SK-N-SH (cell line): Measurements from ENCODE around the gene ATXN10. TPM values are rescaled to one million over a fixed set of nuclear protein-coding genes. Genes with fewer than 3 reads are reported as not detected.

Experiments
- CTCF ChIA-PET: fragments of 300-600, 350-600 bp; formaldehyde crosslinking; extraction: SDS; loops from one replicate; lab custom pipeline; 2021; lab: Yijun Ruan, JAX
- POLR2A ChIA-PET: fragments of 350-600 bp; sonication (Branson Sonifier 250); formaldehyde crosslinking; extraction: SDS; loops from one replicate; lab custom pipeline; 2020; ENCODE audit warnings: antibody characterized with exemption, inconsistent platforms; lab: Yijun Ruan, JAX
- DNase-seq: peaks from one replicate; pipeline ENCODE4 v3.0.0; 2012
- H2AFZ ChIP-seq: fragments of 200-600 bp; sonication (generic); 2 replicates; pipeline ENCODE4 v1.8.1; 2016; ENCODE audit warnings: antibody characterized with exemption, mild to moderate bottlenecking, low read depth
- H3F3A ChIP-seq: fragments of 200-600 bp; sonication (generic); replicated peaks from 2 replicates; pipeline ENCODE3; 2016; ENCODE audit warnings: antibody characterized with exemption, mild to moderate bottlenecking; ENCODE audit not compliant: insufficient read depth
- H3K27ac ChIP-seq, 2 experiments: fragments of 200-500 bp in 1 of 2; fragments of 200-600 bp in 1 of 2; sonication (Bioruptor generic) in 1 of 2; sonication (generic), shearing (Covaris generic) in 1 of 2; 2 replicates each; pipeline versions ENCODE4 v1.5.1 to v1.6.1; 2014 to 2016; ENCODE audit warnings: low read depth in 2 of 2, inconsistent platforms in 1 of 2, low read length in 1 of 2, mild to moderate bottlenecking in 1 of 2, mixed read lengths in 1 of 2
- H3K27me3 ChIP-seq: fragments of 200-600 bp; sonication (generic), shearing (Covaris generic); 2 replicates; pipeline ENCODE4 v1.6.1; 2016; ENCODE audit warnings: mixed run types; ENCODE audit not compliant: insufficient read depth
- H3K36me3 ChIP-seq, 2 experiments: fragments of 200-500 bp in 1 of 2; fragments of 200-600 bp in 1 of 2; sonication (Bioruptor generic) in 1 of 2; sonication (generic) in 1 of 2; replicated peaks in 1 of 2; 2 replicates each; pipeline versions ENCODE3 to v1.5.1; 2014 to 2016; ENCODE audit warnings: low read length in 1 of 2, mild to moderate bottlenecking in 1 of 2; ENCODE audit not compliant: insufficient read depth in 2 of 2, control insufficient read depth in 1 of 2
- H3K4me1 ChIP-seq, 2 experiments: fragments of 200-500 bp in 1 of 2; fragments of 200-600 bp in 1 of 2; sonication (Bioruptor generic) in 1 of 2; sonication (generic), shearing (Covaris generic) in 1 of 2; 2 replicates each; pipeline versions ENCODE4 v1.5.1 to v1.6.1; 2014 to 2016; ENCODE audit warnings: low read depth in 1 of 2, low read length in 1 of 2, mixed run types in 1 of 2; ENCODE audit not compliant: insufficient read depth in 2 of 2, control insufficient read depth in 1 of 2
- H3K4me2 ChIP-seq: fragments of 200-600 bp; sonication (generic), shearing (Covaris generic); 2 replicates; pipeline ENCODE4 v1.6.1; 2017; ENCODE audit warnings: mixed run types
- H3K4me3 ChIP-seq, 2 experiments: fragments of 200-500 bp in 1 of 2; fragments of 200-600 bp in 1 of 2; sonication (Bioruptor generic) in 1 of 2; sonication (generic), shearing (Covaris generic) in 1 of 2; 2 replicates each; pipeline versions ENCODE4 v1.5.1 to v1.8.1; 2014 to 2016; ENCODE audit warnings: low read depth in 2 of 2, inconsistent platforms in 1 of 2, low read length in 1 of 2, mild to moderate bottlenecking in 1 of 2, mixed read lengths in 1 of 2, moderate library complexity in 1 of 2
- H3K79me2 ChIP-seq: fragments of 200-600 bp; sonication (generic); 2 replicates; pipeline ENCODE4 v1.8.1; 2017; ENCODE audit warnings: mild to moderate bottlenecking; ENCODE audit not compliant: insufficient read depth
- H3K9ac ChIP-seq: fragments of 200-600 bp; sonication (generic); 2 replicates; pipeline ENCODE4 v1.6.1; 2017; ENCODE audit warnings: mixed run types
- H3K9me2 ChIP-seq: fragments of 200-600 bp; sonication (generic); 2 replicates; pipeline ENCODE4 v1.6.1; 2017; ENCODE audit warnings: mixed run types
- H3K9me3 ChIP-seq: fragments of 200-600 bp; sonication (generic); 2 replicates; pipeline ENCODE4 v1.6.1; 2017; ENCODE audit warnings: mixed run types, mild to moderate bottlenecking, moderate library complexity
- H4K20me1 ChIP-seq: fragments of 200-600 bp; sonication (generic); 2 replicates; pipeline ENCODE4 v1.6.1; 2017; ENCODE audit warnings: mild to moderate bottlenecking, mixed run types; ENCODE audit not compliant: insufficient read depth
- CHD2 ChIP-seq: fragments of 150-350 bp; IDR thresholded peaks from 2 replicates; pipeline ENCODE4 v1.6.1; 2018; ENCODE audit warnings: low read length; ENCODE audit not compliant: partially characterized antibody
- ELF1 ChIP-seq: IDR thresholded peaks from 2 replicates; pipeline ENCODE4 v1.4.0; 2012
- EP300 ChIP-seq, 2 experiments: IDR thresholded peaks; 2 replicates each; pipeline versions ENCODE4 v1.4.0 to v1.6.1; 2012; ENCODE audit warnings: borderline replicate concordance in 1 of 2, low read depth in 1 of 2, low read length in 1 of 2
- EZH2phosphoT487 ChIP-seq: fragments of 200-600 bp; sonication (generic); IDR thresholded peaks from 2 replicates; pipeline ENCODE4 v1.6.1; 2017; ENCODE audit warnings: low read depth, mixed run types, mild to moderate bottlenecking, antibody characterized with exemption, moderate library complexity, borderline replicate concordance
- FOSL2 ChIP-seq: IDR thresholded peaks from 2 replicates; pipeline ENCODE4 v1.4.0; 2012; ENCODE audit warnings: low read depth, mild to moderate bottlenecking, moderate library complexity, borderline replicate concordance
- FOXJ3 ChIP-seq: sonication (generic); formaldehyde crosslinking; IDR thresholded peaks from 2 replicates; pipeline ENCODE4 v1.5.1; 2020; ENCODE audit warnings: mild to moderate bottlenecking, missing genetic modification reagents
- FOXM1 ChIP-seq: IDR thresholded peaks from 2 replicates; pipeline ENCODE4 v1.4.0; 2012; ENCODE audit warnings: low read depth, mild to moderate bottlenecking
- GATA2 ChIP-seq: sonication (generic); formaldehyde crosslinking; IDR thresholded peaks from 2 replicates; pipeline ENCODE4 v1.5.0; 2020; ENCODE audit warnings: mild to moderate bottlenecking, missing genetic modification reagents
- MEF2A ChIP-seq: IDR thresholded peaks from 2 replicates; pipeline ENCODE4 v1.4.0; 2012; ENCODE audit warnings: low read depth, borderline replicate concordance
- MXI1 ChIP-seq: IDR thresholded peaks from 2 replicates; pipeline ENCODE4 v1.6.1; 2012; ENCODE audit warnings: mild to moderate bottlenecking, low read depth, low read length, improper control_type of control experiment
- NRF1 ChIP-seq: IDR thresholded peaks from 2 replicates; pipeline ENCODE4 v1.6.1; 2012; ENCODE audit warnings: low read depth, mild to moderate bottlenecking, low read length
- POLR2AphosphoS5 ChIP-seq: IDR thresholded peaks from 2 replicates; pipeline ENCODE4 v1.6.1; 2012; ENCODE audit warnings: low read depth, low read length
- RAD21 ChIP-seq: IDR thresholded peaks from 2 replicates; pipeline ENCODE4 v1.6.1; 2012; ENCODE audit warnings: mild to moderate bottlenecking, low read length
- RCOR1 ChIP-seq: fragments of 150-350 bp; IDR thresholded peaks from 2 replicates; pipeline ENCODE4 v1.6.1; 2017; ENCODE audit warnings: antibody characterized with exemption, low read length
- RXRA ChIP-seq: IDR thresholded peaks from 2 replicates; pipeline ENCODE4 v1.4.0; 2012; ENCODE audit warnings: low read depth, mild to moderate bottlenecking, borderline replicate concordance
- SIN3A ChIP-seq: IDR thresholded peaks from 2 replicates; pipeline ENCODE4 v1.6.1; 2012; ENCODE audit warnings: low read depth, mild to moderate bottlenecking, low read length, moderate library complexity, borderline replicate concordance
- SMC3 ChIP-seq: IDR thresholded peaks from 2 replicates; pipeline ENCODE4 v1.6.1; 2012; ENCODE audit warnings: low read depth, low read length, improper control_type of control experiment
- TCF12 ChIP-seq: IDR thresholded peaks from 2 replicates; pipeline ENCODE4 v1.4.0; 2012
- WGBS: methylation state at CpG from one replicate; pipeline ENCODE4 v1.1.6; 2017; ENCODE audit warnings: low lambda C conversion rate; 5-methylcytosine and 5-hydroxymethylcytosine counted together
- polyA plus RNA-seq, 3 experiments: library from polyadenylated mRNA; depleted of rRNA; stranded (reverse); fragments of >200 nt; gene quantifications; 2 replicates each; pipeline ENCODE4 v1.2.3, GENCODE V29; 2012
- TF ChIP-seq, protein P1 (sequence below): IDR thresholded peaks from 2 replicates; pipeline ENCODE4; 2012
- TF ChIP-seq, protein P2 (sequence below): IDR thresholded peaks from 2 replicates; pipeline ENCODE4 v1.4.0; 2012; ENCODE audit warnings: low read depth
- TF ChIP-seq, protein P3 (sequence below): fragments of 200-600 bp; sonication (generic); IDR thresholded peaks from 2 replicates; pipeline ENCODE4 v1.6.1; 2017; ENCODE audit warnings: antibody characterized with exemption, mild to moderate bottlenecking, moderate library complexity
- TF ChIP-seq, protein P4 (sequence below): fragments of 150-350 bp; IDR thresholded peaks from 2 replicates; pipeline ENCODE4 v1.6.1; 2016; ENCODE audit warnings: mild to moderate bottlenecking, low read depth, low read length
- TF ChIP-seq, protein P5 (sequence below): IDR thresholded peaks from 2 replicates; pipeline ENCODE4 v1.4.0; 2012; ENCODE audit warnings: low read depth, borderline replicate concordance
- TF ChIP-seq, protein P6 (sequence below): IDR thresholded peaks from 2 replicates; pipeline ENCODE4 v1.4.0; 2012; ENCODE audit warnings: low read depth, borderline replicate concordance

The ATXN10 gene
- polyA plus RNA-seq, 1 of the 3 experiments (the other 2 are of a cell fraction), result 202 TPM

DNA sequence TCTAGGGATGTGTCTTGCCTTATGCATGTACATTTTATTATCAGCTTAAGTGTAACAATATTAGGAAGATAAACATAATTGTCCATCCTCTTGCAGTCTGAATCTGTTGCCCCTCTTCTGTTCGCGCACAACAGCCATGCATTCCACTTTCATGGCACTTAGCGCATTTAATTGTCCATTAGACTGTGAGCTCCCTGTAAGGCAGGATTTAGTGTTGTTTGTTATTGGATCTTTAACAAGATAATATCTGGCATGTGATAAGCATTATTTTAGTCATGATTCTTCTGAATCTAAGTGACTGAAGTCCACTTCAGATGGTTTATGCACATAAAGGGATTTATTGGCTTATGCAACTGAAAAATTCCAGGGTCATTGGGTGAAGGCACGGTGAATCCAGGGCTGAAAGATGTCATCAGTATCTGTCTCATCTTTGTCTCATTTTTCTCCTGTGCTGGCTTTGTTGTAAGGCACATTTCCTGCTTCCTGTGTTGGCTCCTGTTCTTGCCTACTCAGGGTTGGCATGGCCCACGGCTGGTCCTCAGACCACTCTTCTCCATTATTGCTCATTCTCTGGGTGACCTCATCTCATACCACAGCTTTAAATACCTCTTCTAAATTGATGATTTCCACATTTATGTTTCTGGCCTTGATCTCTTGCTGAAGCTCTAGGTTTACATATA lies 37.6 kb downstream of the ATXN10 start:
- Histone ChIP-seq H3K4me1 (peaks cover 16 to 17% of the 10 kb centered on the region in 2 experiments; a peak in 3 of 4 replicates), H3K9me2 (no peaks in the 10 kb centered on the region), H3F3A (peaks cover 41% of the 10 kb centered on the region), H3K9ac (no peak overlapping the region; the same call in 1 of the 2 replicates), H3K27me3 (no peaks in the 10 kb centered on the region), H3K36me3 (peaks cover 56 to 71% of the 10 kb centered on the region in 2 experiments), H2AFZ (no peak overlapping the region), H3K4me3 (no peak overlapping the region), H3K27ac (peak overlapping the region; percentile 83 to 95), H3K4me2 (peak overlapping the region; percentile 42), H4K20me1 (peaks cover 70% of the 10 kb centered on the region), H3K79me2 (peaks cover 85% of the 10 kb centered on the region), H3K9me3 (no peaks in the 10 kb centered on the region)
- ChIA-PET POLR2A (no interaction called here), CTCF (interaction anchor here (0.7 to 1.8 kb wide), 3 partner anchors 26 to 131 kb away, joined by 3 to 4 read pairs (median 3); no protein-coding TSS in a partner anchor)
- peak; percentile 51 for DNase-seq
- 16% methylated on average over 5 of the region's 5 CpGs for WGBS
- TF ChIP-seq GATA2 (CRISPR knock-in tag), result peak; percentile 56
- TF ChIP-seq, protein P1, sequence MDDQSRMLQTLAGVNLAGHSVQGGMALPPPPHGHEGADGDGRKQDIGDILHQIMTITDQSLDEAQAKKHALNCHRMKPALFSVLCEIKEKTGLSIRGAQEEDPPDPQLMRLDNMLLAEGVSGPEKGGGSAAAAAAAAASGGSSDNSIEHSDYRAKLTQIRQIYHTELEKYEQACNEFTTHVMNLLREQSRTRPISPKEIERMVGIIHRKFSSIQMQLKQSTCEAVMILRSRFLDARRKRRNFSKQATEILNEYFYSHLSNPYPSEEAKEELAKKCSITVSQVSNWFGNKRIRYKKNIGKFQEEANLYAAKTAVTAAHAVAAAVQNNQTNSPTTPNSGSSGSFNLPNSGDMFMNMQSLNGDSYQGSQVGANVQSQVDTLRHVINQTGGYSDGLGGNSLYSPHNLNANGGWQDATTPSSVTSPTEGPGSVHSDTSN, result peak; percentile 89
- TF ChIP-seq SMC3, result no peak
- 0 out of 2 replicates have a peak, but pooled peaks have one; percentile 20 for TF ChIP-seq POLR2AphosphoS5
- peak; percentile 82 for TF ChIP-seq FOSL2
- TF ChIP-seq FOXM1, result peak; percentile 52; the same call in 1 of the 2 replicates
- TF ChIP-seq, protein P2, sequence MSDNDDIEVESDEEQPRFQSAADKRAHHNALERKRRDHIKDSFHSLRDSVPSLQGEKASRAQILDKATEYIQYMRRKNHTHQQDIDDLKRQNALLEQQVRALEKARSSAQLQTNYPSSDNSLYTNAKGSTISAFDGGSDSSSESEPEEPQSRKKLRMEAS, result peak; percentile 76
- TF ChIP-seq, protein P3, sequence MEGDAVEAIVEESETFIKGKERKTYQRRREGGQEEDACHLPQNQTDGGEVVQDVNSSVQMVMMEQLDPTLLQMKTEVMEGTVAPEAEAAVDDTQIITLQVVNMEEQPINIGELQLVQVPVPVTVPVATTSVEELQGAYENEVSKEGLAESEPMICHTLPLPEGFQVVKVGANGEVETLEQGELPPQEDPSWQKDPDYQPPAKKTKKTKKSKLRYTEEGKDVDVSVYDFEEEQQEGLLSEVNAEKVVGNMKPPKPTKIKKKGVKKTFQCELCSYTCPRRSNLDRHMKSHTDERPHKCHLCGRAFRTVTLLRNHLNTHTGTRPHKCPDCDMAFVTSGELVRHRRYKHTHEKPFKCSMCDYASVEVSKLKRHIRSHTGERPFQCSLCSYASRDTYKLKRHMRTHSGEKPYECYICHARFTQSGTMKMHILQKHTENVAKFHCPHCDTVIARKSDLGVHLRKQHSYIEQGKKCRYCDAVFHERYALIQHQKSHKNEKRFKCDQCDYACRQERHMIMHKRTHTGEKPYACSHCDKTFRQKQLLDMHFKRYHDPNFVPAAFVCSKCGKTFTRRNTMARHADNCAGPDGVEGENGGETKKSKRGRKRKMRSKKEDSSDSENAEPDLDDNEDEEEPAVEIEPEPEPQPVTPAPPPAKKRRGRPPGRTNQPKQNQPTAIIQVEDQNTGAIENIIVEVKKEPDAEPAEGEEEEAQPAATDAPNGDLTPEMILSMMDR, result no peak
- TF ChIP-seq FOXJ3 (CRISPR knock-in tag), result 0 out of 2 replicates have a peak, but pooled peaks have one; percentile 48
- TF ChIP-seq, protein P4, sequence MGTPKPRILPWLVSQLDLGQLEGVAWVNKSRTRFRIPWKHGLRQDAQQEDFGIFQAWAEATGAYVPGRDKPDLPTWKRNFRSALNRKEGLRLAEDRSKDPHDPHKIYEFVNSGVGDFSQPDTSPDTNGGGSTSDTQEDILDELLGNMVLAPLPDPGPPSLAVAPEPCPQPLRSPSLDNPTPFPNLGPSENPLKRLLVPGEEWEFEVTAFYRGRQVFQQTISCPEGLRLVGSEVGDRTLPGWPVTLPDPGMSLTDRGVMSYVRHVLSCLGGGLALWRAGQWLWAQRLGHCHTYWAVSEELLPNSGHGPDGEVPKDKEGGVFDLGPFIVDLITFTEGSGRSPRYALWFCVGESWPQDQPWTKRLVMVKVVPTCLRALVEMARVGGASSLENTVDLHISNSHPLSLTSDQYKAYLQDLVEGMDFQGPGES, result no peak
- peak; percentile 73 for TF ChIP-seq ELF1
- peak; percentile 30; the same call in 1 of the 2 replicates for TF ChIP-seq MXI1
- no peak for TF ChIP-seq EZH2phosphoT487
- TF ChIP-seq, protein P5, sequence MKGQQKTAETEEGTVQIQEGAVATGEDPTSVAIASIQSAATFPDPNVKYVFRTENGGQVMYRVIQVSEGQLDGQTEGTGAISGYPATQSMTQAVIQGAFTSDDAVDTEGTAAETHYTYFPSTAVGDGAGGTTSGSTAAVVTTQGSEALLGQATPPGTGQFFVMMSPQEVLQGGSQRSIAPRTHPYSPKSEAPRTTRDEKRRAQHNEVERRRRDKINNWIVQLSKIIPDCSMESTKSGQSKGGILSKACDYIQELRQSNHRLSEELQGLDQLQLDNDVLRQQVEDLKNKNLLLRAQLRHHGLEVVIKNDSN, result 0 out of 2 replicates have a peak, but pooled peaks have one; percentile 33
- TF ChIP-seq RCOR1, result peak; percentile 59; the same call in 1 of the 2 replicates
- peak; percentile 58 to 87; a peak in 3 of 4 replicates for TF ChIP-seq EP300 (IDR thresholded peaks at IDR 0.05; ENCODE audit: borderline replicate concordance in 1 of 2, low read depth in 1 of 2, low read length in 1 of 2)
- TF ChIP-seq TCF12, result peak; percentile 91
- TF ChIP-seq RAD21, result 0 out of 2 replicates have a peak, but pooled peaks have one; percentile 1
- no peak for TF ChIP-seq CHD2
- TF ChIP-seq MEF2A, result peak; percentile 73
- no peak for TF ChIP-seq NRF1
- TF ChIP-seq, protein P6, sequence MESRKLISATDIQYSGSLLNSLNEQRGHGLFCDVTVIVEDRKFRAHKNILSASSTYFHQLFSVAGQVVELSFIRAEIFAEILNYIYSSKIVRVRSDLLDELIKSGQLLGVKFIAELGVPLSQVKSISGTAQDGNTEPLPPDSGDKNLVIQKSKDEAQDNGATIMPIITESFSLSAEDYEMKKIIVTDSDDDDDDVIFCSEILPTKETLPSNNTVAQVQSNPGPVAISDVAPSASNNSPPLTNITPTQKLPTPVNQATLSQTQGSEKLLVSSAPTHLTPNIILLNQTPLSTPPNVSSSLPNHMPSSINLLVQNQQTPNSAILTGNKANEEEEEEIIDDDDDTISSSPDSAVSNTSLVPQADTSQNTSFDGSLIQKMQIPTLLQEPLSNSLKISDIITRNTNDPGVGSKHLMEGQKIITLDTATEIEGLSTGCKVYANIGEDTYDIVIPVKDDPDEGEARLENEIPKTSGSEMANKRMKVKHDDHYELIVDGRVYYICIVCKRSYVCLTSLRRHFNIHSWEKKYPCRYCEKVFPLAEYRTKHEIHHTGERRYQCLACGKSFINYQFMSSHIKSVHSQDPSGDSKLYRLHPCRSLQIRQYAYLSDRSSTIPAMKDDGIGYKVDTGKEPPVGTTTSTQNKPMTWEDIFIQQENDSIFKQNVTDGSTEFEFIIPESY, result peak; percentile 54; the same call in 1 of the 2 replicates
- peak; percentile 71; the same call in 1 of the 2 replicates for TF ChIP-seq SIN3A
- peak; percentile 99 for TF ChIP-seq RXRA
